SK-N-SH treated with all-trans-retinoic acid at 6 μM for 48 hours (cell line): Measurements from ENCODE around the gene OMG.
"Not testable (repeated sequence)": the region's sequence is repeated elsewhere in the genome, so short reads cannot be mapped to it uniquely, and the experiment has no call there.

Experiments used
- ATAC-seq: fragments of 200-7000 bp; cut with Tn5 transposase; 3 replicates; pipeline ENCODE4 v1.9.1; 2020; ENCODE audit warnings: mild to moderate bottlenecking, moderate library complexity
- BACH2 ChIP-seq: fragments of 250-450 bp; sonication (Bioruptor Pico); IDR thresholded peaks from 2 replicates; pipeline ENCODE4 v1.9.0; 2021; ENCODE audit warnings: mild to moderate bottlenecking, borderline replicate concordance
- CREB5 ChIP-seq: fragments of 250-450 bp; sonication (Bioruptor Pico); IDR thresholded peaks from 2 replicates; pipeline ENCODE4 v1.5.1; 2020; ENCODE audit warnings: low read depth, mild to moderate bottlenecking, moderate library complexity
- CSRNP3 ChIP-seq: fragments of 250-450 bp; sonication (Bioruptor Pico); IDR thresholded peaks from 2 replicates; pipeline ENCODE4 v1.5.1; 2021; ENCODE audit warnings: mild to moderate bottlenecking, moderate library complexity
- ISL1 ChIP-seq: fragments of 250-450 bp; sonication (Bioruptor Pico); IDR thresholded peaks from 2 replicates; pipeline ENCODE4 v2.1.2; 2022; ENCODE audit warnings: mild to moderate bottlenecking, moderate library complexity
- PPARA ChIP-seq: fragments of 250-450 bp; sonication (Bioruptor Pico); IDR thresholded peaks from 2 replicates; pipeline ENCODE4 v1.5.0; 2020; ENCODE audit warnings: mild to moderate bottlenecking, borderline replicate concordance
- SNAI2 ChIP-seq: fragments of 250-450 bp; sonication (Bioruptor Pico); IDR thresholded peaks from 2 replicates; pipeline ENCODE4 v1.5.0; 2020; ENCODE audit warnings: mild to moderate bottlenecking, moderate library complexity
- TSHZ2 ChIP-seq: fragments of 250-450 bp; sonication (Bioruptor Pico); IDR thresholded peaks from 2 replicates; pipeline ENCODE4 v1.5.0; 2020; ENCODE audit warnings: mild to moderate bottlenecking, moderate library complexity
- ZC3H10 ChIP-seq: fragments of 250-450 bp; sonication (Bioruptor Pico); IDR thresholded peaks from 2 replicates; pipeline ENCODE4 v1.5.1; 2021; ENCODE audit warnings: mild to moderate bottlenecking, moderate library complexity
- ZFP3 ChIP-seq: fragments of 250-450 bp; sonication (Bioruptor Pico); IDR thresholded peaks from 2 replicates; pipeline ENCODE4 v1.5.0; 2020; ENCODE audit warnings: mild to moderate bottlenecking, moderate library complexity
- ZFP30 ChIP-seq: fragments of 450-650 bp; formaldehyde crosslinking; IDR thresholded peaks from 2 replicates; pipeline ENCODE4 v1.5.0; 2022; ENCODE audit warnings: mild to moderate bottlenecking, moderate library complexity
- ZNF70 ChIP-seq: fragments of 450-650 bp; formaldehyde crosslinking; IDR thresholded peaks from 2 replicates; pipeline ENCODE4 v1.5.0; 2020; ENCODE audit warnings: mild to moderate bottlenecking, moderate library complexity
- ZNF8 ChIP-seq: fragments of 450-650 bp; formaldehyde crosslinking; IDR thresholded peaks from 2 replicates; pipeline ENCODE4 v1.5.0; 2020; ENCODE audit warnings: mild to moderate bottlenecking, moderate library complexity

OMG gene

GRCh38 chr17:31289790-31290189 lies 7.2 kb downstream of the OMG start:
- TF ChIP-seq ZC3H10 (CRISPR knock-in tag) (no peak), SNAI2 (CRISPR knock-in tag) (no peak)
- no peak for ATAC-seq

- ATAC-seq, result not testable (repeated sequence)
Observed at GRCh38 chr17:31287932-31288331, 9.1 kb downstream of the OMG start.

GRCh38 chr17:31286587-31286986 lies 10.5 kb downstream of the OMG start:
- ATAC-seq, result no peak
- no peak for TF ChIP-seq ISL1 (CRISPR knock-in tag)

- TF ChIP-seq ISL1 (CRISPR knock-in tag), result no peak
- no peak for TF ChIP-seq CREB5 (CRISPR knock-in tag)
- TF ChIP-seq BACH2 (CRISPR knock-in tag), result no peak
- TF ChIP-seq ZNF70 (CRISPR knock-in tag), result no peak
- ATAC-seq, result no peak
Observed at GRCh38 chr17:31283841-31284240, 13.2 kb downstream of the OMG start.

GRCh38 chr17:31281061-31281460 lies 16.0 kb downstream of the OMG start:
- TF ChIP-seq ISL1 (CRISPR knock-in tag), result no peak
- no peak for TF ChIP-seq ZFP3 (CRISPR knock-in tag)
- no peak for TF ChIP-seq SNAI2 (CRISPR knock-in tag)
- no peak for TF ChIP-seq BACH2 (CRISPR knock-in tag)
- no peak for TF ChIP-seq CSRNP3 (CRISPR knock-in tag)
- no peak for TF ChIP-seq ZNF8
- TF ChIP-seq CREB5 (CRISPR knock-in tag), result no peak
- TF ChIP-seq, all 23 proteins: peak for 0
- no peak for ATAC-seq

GRCh38 chr17:31279401-31279800 lies 17.6 kb downstream of the OMG start:
- no peak for TF ChIP-seq CSRNP3 (CRISPR knock-in tag)
- TF ChIP-seq PPARA (CRISPR knock-in tag), result no peak

GRCh38 chr17:31275116-31275515 lies 21.9 kb downstream of the OMG start:
- no peak for TF ChIP-seq ZFP30 (CRISPR knock-in tag)
- no peak for TF ChIP-seq TSHZ2 (CRISPR knock-in tag)
- no peak for TF ChIP-seq ZNF70 (CRISPR knock-in tag)
- TF ChIP-seq CREB5 (CRISPR knock-in tag), result no peak
- ATAC-seq, result no peak

More at GRCh38 chr17:31279401-31279800, 17.6 kb downstream of the OMG start:
- no peak for ATAC-seq
